Neural cell (in vitro differentiated cells): ENCODE data around the gene SLC10A3. TPM values are rescaled to one million over a fixed set of nuclear protein-coding genes. Genes with fewer than 3 reads are reported as not detected.

ENCODE experiments used
- H2AFZ ChIP-seq: fragments of 200-600, 300-800 bp; sonication (generic), shearing (Covaris generic); 2 replicates; pipeline ENCODE4 v1.6.0; 2014; ENCODE audit warnings: low read depth, mild to moderate bottlenecking, antibody characterized with exemption, low read length, moderate library complexity
- H3F3A ChIP-seq: fragments of 200-600 bp; shearing (Covaris generic); 2 replicates; pipeline ENCODE4 v1.6.1; 2016; ENCODE audit warnings: mild to moderate bottlenecking, moderate library complexity, mixed read lengths, antibody characterized with exemption, low read length; ENCODE audit not compliant: insufficient read depth, poor library complexity, severe bottlenecking
- H3K27ac ChIP-seq: fragments of 200-600, 300-800 bp; sonication (generic), shearing (Covaris generic); 2 replicates; pipeline ENCODE4 v1.5.1; 2014; ENCODE audit warnings: mild to moderate bottlenecking, low read length, moderate library complexity
- H3K27me3 ChIP-seq: fragments of 300-800, 200-600 bp; sonication (generic), shearing (Covaris generic); 2 replicates; pipeline ENCODE4 v1.6.0; 2014; ENCODE audit warnings: mild to moderate bottlenecking, low read depth, low read length, moderate library complexity; ENCODE audit not compliant: insufficient read depth
- H3K36me3 ChIP-seq: fragments of 300-800, 200-600 bp; sonication (generic), shearing (Covaris generic); 2 replicates; pipeline ENCODE4 v1.5.1; 2014; ENCODE audit warnings: mild to moderate bottlenecking, antibody characterized with exemption, low read length, moderate library complexity; ENCODE audit not compliant: insufficient read depth
- H3K4me2 ChIP-seq: fragments of 300-800, 200-600 bp; sonication (generic), shearing (Covaris generic); 2 replicates; pipeline ENCODE4 v1.6.0; 2014; ENCODE audit warnings: mild to moderate bottlenecking, low read length
- H3K4me3 ChIP-seq: fragments of 300-800, 200-600 bp; sonication (generic), shearing (Covaris generic); 2 replicates; pipeline ENCODE4 v1.5.1; 2014; ENCODE audit warnings: mild to moderate bottlenecking, low read length, moderate library complexity
- H3K79me2 ChIP-seq: fragments of 200-600 bp; shearing (Covaris generic); replicated peaks from 2 replicates; pipeline ENCODE4 v1.6.0; 2014; ENCODE audit warnings: mild to moderate bottlenecking, low read length, moderate library complexity; ENCODE audit not compliant: insufficient read depth
- H3K9ac ChIP-seq: fragments of 300-800, 200-600 bp; sonication (generic), shearing (Covaris generic); 2 replicates; pipeline ENCODE4 v1.6.1; 2016; ENCODE audit warnings: mild to moderate bottlenecking, low read length, mixed read lengths
- H3K9me2 ChIP-seq: fragments of 200-600 bp; shearing (Covaris generic); 2 replicates; pipeline ENCODE4 v1.6.1; 2016; ENCODE audit warnings: mild to moderate bottlenecking, low read length, mixed read lengths; ENCODE audit not compliant: insufficient read depth
- H3K9me3 ChIP-seq: fragments of 200-600, 300-800 bp; sonication (generic), shearing (Covaris generic); 2 replicates; pipeline ENCODE4 v1.6.1; 2016; ENCODE audit warnings: mild to moderate bottlenecking, mixed run types, low read length, moderate library complexity, mixed read lengths
- H4K20me1 ChIP-seq: fragments of 200-600 bp; shearing (Covaris generic); 2 replicates; pipeline ENCODE4 v1.6.1; 2016; ENCODE audit warnings: mild to moderate bottlenecking, mixed run types; ENCODE audit not compliant: insufficient read depth
- CTCF ChIP-seq: fragments of 450-650 bp; IDR thresholded peaks from 2 replicates; pipeline ENCODE4 v1.5.1; 2014; ENCODE audit warnings: antibody characterized with exemption, mild to moderate bottlenecking, moderate library complexity; ENCODE audit not compliant: poor library complexity, severe bottlenecking
- EP300 ChIP-seq: fragments of 450-650 bp; conservative IDR thresholded peaks from 2 replicates; pipeline ENCODE4 v1.6.1; 2014; ENCODE audit warnings: antibody characterized with exemption, mild to moderate bottlenecking, moderate library complexity; ENCODE audit not compliant: poor library complexity, severe bottlenecking
- EZH2 ChIP-seq: fragments of 200-600, 300-800 bp; shearing (Covaris generic), sonication (generic); IDR thresholded peaks from 2 replicates; pipeline ENCODE4 v1.6.1; 2014; ENCODE audit warnings: antibody characterized with exemption, low read length, borderline replicate concordance, mild to moderate bottlenecking; ENCODE audit not compliant: insufficient read depth, poor library complexity, severe bottlenecking
- MXI1 ChIP-seq: fragments of 450-650 bp; conservative IDR thresholded peaks from 2 replicates; pipeline ENCODE4 v1.6.1; 2014; ENCODE audit warnings: antibody characterized with exemption, mild to moderate bottlenecking; ENCODE audit not compliant: poor library complexity, severe bottlenecking
- POLR2AphosphoS5 ChIP-seq: IDR thresholded peaks from 2 replicates; pipeline ENCODE4 v1.6.1; 2012
- RAD21 ChIP-seq: fragments of 450-650 bp; conservative IDR thresholded peaks from 2 replicates; pipeline ENCODE4 v1.6.1; 2014; ENCODE audit warnings: antibody characterized with exemption, mild to moderate bottlenecking, moderate library complexity
- REST ChIP-seq: IDR thresholded peaks from 2 replicates; pipeline ENCODE4 v1.6.1; 2012; ENCODE audit warnings: borderline replicate concordance
- SMC3 ChIP-seq: fragments of 450-650 bp; conservative IDR thresholded peaks from 2 replicates; pipeline ENCODE4 v1.6.1; 2014; ENCODE audit warnings: antibody characterized with exemption, mild to moderate bottlenecking, moderate library complexity; ENCODE audit not compliant: poor library complexity
- TAF1 ChIP-seq: IDR thresholded peaks from 2 replicates; pipeline ENCODE4 v1.6.1; 2012; ENCODE audit warnings: low read depth
- polyA plus RNA-seq: library from polyadenylated mRNA; depleted of rRNA; stranded (reverse); fragments of >200 nt; gene quantifications from 2 replicates; pipeline ENCODE4 v1.2.3, GENCODE V29; 2014

SLC10A3 gene
- polyA plus RNA-seq, 1 donor from 2014 or later: 2.7 TPM

- Histone ChIP-seq H3K4me3 (no peak overlapping the region), H4K20me1 (no peaks in the 10 kb centered on the region), H2AFZ (no peak overlapping the region), H3K9ac (no peak overlapping the region), H3K9me3 (no peaks in the 10 kb centered on the region), H3K4me2 (no peak overlapping the region), H3K9me2 (no peaks in the 10 kb centered on the region), H3K79me2 (no peaks in the 10 kb centered on the region), H3F3A (no peaks in the 10 kb centered on the region), H3K27ac (no peak overlapping the region), H3K36me3 (no peaks in the 10 kb centered on the region), H3K27me3 (no peaks in the 10 kb centered on the region)
- TF ChIP-seq MXI1: no peak
- TF ChIP-seq RAD21: no peak
- TF ChIP-seq SMC3: no peak
- TF ChIP-seq CTCF: no peak
- TF ChIP-seq EP300: no peak
Observed at GRCh38 chrX:154452823-154453222, 37.6 kb downstream of the SLC10A3 start.

GRCh38 chrX:154450312-154450711, 40.1 kb downstream of the SLC10A3 start:
- Histone ChIP-seq H3K4me3 (no peak overlapping the region), H3K4me2 (no peak overlapping the region), H2AFZ (no peak overlapping the region), H4K20me1 (no peaks in the 10 kb centered on the region), H3K9ac (no peak overlapping the region), H3K27me3 (no peaks in the 10 kb centered on the region), H3K27ac (no peak overlapping the region), H3K79me2 (peaks cover under 1% of the 10 kb centered on the region), H3K9me3 (no peaks in the 10 kb centered on the region), H3K9me2 (no peaks in the 10 kb centered on the region), H3K36me3 (no peaks in the 10 kb centered on the region), H3F3A (no peaks in the 10 kb centered on the region)
- TF ChIP-seq TAF1: no peak
- TF ChIP-seq CTCF: no peak
- no peak for TF ChIP-seq EZH2
- TF ChIP-seq MXI1: no peak

GRCh38 chrX:154449618-154450017, 40.8 kb downstream of the SLC10A3 start:
- Histone ChIP-seq H3K9me3 (no peaks in the 10 kb centered on the region), H3K27ac (no peak overlapping the region), H3K4me2 (no peak overlapping the region), H3K36me3 (no peaks in the 10 kb centered on the region), H3F3A (no peaks in the 10 kb centered on the region), H3K4me3 (no peak overlapping the region), H3K79me2 (peaks cover 4% of the 10 kb centered on the region), H4K20me1 (no peaks in the 10 kb centered on the region), H2AFZ (no peak overlapping the region), H3K9me2 (no peaks in the 10 kb centered on the region), H3K27me3 (no peaks in the 10 kb centered on the region), H3K9ac (no peak overlapping the region)
- TF ChIP-seq SMC3 (no peak), EZH2 (no peak), REST (no peak), CTCF (no peak), TAF1 (no peak), MXI1 (no peak), EP300 (no peak), POLR2AphosphoS5 (no peak)
